HG03442 (cell line): ENCODE measurements around the gene DPP9.

Experiments
- ATAC-seq: cut with Tn5 transposase; IDR thresholded peaks from one replicate; pipeline ENCODE4 v1.9.1; 2021; ENCODE audit warnings: mild to moderate bottlenecking, moderate library complexity; ENCODE audit not compliant: unreplicated experiment

DPP9 gene

DNA sequence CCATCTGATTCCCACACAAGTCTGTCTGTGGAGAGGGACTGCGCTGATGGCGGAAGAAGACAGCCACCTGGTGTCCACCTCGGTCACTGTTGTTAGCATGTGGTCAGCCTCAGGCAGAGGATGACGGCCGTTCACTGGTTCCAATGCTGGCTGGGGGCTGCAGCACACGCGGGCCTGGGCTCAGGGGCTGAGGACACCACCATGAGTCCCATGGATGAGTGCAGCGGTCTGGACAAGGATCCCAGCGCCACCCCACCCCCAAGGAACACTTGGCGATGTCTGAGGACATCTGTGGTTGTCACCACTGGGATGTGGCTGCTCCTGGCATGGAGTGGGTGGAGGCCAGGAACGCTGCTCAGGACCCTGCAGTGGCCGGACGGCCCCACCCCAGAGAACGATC lies 10.9 kb downstream of the DPP9 start:
- no peak for ATAC-seq

DNA sequence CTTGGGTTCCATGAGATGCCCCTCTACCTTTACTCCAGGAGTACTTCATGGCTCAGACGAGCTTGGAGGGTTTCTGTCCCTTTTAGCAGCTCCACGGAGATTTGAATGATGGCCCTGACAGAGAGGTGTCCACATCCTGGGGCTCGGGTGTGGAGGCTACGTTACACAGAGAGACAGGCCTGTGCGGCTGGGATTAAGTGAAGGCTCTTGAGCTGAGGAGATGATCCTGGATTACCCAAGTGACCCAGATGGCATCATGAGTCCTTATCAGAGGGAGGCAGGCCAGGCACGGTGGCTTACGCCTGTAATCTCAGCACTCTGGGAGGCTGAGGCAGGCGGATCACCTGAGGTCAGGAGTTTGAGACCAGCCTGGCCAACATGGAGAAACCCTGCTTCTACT lies 12.4 kb downstream of the DPP9 start:
- no peak for ATAC-seq

DNA sequence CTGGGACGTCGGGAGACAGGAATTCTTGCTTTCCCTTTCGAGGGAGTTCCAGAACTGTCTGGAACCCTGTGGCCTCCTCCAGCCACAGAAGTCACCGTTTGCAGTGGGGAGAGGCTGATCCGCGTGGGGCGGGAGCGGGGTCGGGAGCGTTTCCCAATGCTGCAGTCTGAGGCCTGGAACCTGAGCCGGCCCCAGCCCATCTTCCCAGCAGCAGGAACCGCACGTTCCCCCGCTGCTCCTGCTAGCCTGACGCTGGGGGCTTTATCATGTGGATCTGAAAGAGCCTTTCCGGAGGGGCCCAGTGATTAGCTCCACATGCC lies 13.4 kb downstream of the DPP9 start:
- no peak for ATAC-seq

GRCh38 chr19:4709440-4710280 lies 14.0 kb downstream of the DPP9 start:
- ATAC-seq, result no peak

DNA sequence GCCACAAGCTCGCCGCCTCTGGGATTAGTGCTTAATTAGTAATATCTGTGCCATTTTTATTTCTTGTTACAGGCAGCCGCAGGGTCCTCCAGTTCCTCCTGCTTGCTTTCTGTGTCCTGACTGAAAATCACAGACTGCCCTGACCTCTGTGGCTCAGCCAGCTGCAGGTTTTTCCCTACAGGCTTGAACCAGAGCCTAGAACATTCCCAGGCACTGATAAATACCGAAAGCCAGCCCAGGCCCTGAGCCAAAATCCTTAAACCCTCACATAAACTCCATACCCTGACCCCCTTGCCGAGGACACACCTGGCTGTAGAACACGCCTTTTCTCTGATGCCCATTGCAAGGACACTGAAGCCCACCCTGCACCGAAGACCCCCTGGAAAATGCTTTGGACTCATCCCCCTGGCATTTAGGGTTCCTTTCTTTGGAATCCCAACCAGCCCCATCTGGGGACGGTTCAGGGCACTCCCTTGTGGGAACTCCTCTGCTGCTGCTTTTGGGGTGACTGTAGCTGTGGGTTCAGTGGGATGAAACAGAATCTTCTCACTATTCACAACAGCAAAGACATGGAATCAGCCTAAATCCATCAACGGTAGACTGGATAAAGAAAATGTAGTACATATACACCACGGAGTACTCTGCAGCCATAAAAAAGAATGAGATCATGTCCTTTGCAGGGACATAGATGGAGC lies 15.5 kb downstream of the DPP9 start:
- no peak for ATAC-seq

GRCh38 chr19:4707322-4707721 lies 16.3 kb downstream of the DPP9 start:
- ATAC-seq, result no peak

DNA sequence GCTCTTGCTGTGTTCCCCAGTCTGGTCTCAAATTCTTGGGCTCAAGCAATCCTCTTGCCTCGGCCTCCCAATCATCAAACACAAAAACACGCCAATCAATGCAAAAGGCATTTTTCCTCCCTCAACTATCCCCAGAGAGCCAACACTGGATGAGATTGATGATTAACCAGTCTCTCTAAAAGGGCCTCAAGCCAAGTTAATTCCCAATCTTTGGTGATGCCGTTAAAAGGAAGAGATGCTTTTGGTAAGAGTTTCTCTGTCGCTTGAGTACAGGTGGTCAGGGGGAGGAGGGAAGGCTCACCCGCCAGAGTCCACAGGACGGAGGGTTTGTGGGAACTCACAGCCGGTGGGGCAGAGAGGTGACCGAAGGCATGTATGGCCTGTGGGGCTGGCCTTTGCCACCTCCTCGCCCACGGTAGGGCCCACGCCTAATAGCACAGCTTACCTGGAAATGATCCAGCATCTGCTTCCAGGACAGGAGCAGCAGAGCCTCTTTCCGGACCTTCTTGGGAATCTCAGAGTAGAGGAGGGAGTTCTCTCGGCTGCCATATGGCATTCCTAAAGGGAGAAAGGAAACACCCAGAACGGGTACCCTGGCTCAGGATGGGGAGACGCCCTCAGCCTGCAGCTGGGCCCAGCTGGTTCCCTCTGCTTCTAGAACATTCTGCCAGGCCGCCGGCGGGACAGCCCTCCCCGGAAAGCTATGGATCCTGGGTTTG lies 18.1 kb downstream of the DPP9 start:
- ATAC-seq, result no peak

- ATAC-seq, result no peak
Measured at GRCh38 chr19:4704317-4704673, 19.3 kb downstream of the DPP9 start.

DNA sequence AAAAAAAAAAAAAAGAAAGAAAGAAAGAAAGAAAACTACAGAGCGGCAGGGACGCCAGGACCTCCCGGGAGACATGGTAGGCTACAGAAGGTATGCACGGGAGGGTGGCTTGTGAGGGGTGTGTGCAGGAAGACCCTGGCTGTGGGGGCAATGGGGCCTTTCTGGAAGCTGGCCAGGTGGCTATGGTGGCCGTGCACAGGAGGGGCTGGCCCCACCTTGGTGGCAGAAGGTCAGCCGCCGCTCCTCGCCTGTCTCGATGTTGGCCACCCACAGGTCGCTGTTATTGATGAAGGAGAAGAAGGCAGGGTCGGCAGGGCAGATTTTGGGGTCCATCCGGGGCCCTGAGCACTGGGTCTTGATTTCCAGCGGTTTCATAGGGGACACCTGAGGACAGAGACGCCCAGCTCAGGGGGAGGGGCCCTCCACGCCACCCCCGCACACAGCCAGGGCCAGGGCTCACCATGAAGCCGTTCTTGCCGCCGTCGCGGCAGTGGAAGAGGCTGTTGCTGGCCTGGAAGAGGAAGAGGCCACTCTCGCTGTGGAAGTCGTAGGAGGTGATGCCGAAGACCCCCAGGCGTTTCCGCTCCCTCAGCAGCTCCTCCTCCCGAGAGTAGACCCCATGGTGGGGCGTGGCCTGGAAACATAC lies 19.8 kb downstream of the DPP9 start:
- ATAC-seq, result no peak

- no peak for ATAC-seq
Measured at GRCh38 chr19:4702764-4703163, 20.9 kb downstream of the DPP9 start.

GRCh38 chr19:4701557-4701956 lies 22.1 kb downstream of the DPP9 start:
- ATAC-seq, result no peak

GRCh38 chr19:4700693-4700970 lies 23.0 kb downstream of the DPP9 start:
- no peak for ATAC-seq

DNA sequence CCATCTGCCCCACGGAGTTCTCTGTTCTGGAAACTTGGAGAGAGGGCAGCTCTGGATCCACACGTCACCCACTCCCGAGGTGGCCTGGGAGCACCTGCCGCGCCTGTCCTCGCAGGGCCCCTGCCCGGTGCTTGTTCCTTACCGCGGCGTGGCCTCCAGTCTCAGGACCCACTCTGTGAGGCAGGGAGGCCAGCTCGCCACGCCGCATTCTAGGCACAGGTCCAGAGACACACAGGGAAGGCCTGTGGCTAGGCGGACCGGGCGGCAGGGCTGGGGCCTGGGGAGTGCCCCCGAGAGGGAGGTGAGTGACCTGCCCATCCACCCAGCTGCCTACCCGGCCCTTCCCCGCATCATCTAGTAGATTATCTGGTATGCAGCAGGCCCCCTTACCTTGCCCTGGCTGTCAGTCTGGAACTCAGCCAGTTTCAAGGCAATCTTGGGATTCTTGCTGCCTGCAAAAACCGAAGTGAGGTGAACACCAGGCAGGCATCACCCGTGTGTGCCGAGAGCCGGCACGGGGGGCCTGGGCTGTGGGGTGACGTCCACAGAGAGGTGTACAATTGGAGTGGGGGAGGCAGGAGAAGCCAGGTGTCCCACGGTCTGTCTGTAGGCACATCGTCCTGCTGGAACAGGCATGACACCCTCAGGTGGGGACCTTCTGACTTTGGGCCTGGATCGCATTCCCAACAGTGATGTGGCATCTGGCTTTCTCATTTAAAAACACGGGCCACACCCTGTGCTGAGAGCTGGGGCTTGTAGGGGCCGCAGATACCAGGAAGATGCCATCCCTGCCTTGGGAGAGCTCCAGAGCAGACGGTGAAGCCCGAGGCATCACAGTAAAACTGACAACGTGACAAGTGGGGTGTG lies 23.6 kb downstream of the DPP9 start:
- ATAC-seq, result no peak

GRCh38 chr19:4697304-4697703 lies 26.3 kb downstream of the DPP9 start:
- no peak for ATAC-seq

- no peak for ATAC-seq
Measured at GRCh38 chr19:4695224-4695731, 28.4 kb downstream of the DPP9 start.

DNA sequence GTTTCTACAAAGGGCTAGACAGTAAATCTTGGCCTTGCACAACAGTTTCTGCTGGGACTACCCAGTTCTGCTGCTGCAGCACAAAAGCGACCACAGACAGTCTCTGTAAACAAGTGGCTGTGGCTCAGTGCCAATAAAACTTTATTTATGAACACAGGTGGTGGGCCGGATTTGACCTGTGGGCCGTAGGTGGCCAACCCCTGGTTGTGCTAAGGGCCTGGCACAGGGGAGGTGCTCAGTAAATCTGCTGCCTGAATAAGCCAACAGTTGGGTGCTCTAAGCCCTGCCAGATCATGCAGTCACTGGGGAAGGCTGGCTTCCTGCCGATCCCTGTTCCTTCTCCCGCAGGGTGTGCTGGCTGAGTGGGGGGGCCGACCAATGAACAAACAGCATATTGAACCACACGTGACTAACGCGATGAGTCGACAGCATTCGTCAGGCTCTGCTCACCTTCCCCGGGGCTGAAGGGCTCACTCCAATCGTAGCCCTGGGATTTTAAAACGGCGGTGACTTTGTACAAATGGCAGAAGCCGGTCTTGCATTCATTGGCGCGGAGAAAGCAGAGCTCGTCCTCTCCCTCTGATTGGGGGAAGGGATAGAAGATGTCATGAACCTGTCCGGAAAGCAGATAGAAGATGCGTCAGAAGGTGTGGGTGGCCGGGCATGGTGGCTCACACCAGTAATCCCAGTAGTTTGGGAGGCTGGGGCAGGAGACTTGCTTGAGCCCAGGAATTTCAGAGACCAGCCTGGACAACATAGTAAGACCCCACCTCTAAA lies 29.2 kb downstream of the DPP9 start:
- no peak for ATAC-seq

GRCh38 chr19:4693471-4694121 lies 30.0 kb downstream of the DPP9 start:
- ATAC-seq, result no peak

GRCh38 chr19:4693078-4693350 lies 30.6 kb downstream of the DPP9 start:
- no peak for ATAC-seq

DNA sequence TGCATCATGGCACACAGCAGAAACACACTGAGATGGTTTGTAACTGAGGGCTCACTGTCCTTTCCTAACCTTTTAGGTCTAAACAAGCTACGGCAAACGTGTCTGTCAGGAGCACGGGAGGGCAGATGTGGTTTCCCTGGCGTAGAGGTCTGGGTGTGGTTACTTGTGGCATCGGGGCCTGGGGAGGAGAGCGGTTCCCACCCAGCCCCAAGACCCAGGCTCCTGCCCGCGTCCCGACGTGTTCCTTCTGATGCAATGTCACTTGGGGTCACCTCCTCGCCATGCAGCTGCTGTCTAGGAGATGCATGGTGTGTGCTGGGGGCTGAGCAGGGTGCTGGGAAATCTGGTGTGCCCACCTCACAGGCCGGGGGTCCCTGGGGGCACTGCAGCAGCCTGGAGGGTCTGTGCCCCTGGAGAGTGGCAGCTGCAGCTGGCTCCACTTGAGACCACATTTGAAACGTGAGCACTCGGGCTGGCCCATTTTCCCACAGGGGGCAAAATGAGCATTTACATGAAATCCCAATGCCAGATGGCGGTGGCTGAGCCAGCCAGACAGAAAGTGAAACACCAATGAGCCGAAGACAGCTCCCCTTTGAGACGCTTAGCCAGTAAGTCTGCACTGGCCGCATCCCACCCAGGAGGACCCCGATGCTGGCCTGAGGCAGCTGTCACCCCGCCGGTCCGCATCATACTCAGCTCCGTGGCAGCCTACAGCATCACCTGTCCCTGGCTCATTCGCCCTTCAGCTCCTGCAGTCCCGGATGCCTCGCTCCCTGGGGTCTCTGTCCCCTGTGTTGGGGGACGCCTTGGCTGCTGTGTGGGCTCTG lies 31.2 kb downstream of the DPP9 start:
- no peak for ATAC-seq
